Measurements from ENCODE around the gene ARHGEF2.
"Not testable (repeated sequence)": the region's sequence is repeated elsewhere in the genome, so short reads cannot be mapped to it uniquely, and the experiment has no call there.

ARHGEF2 gene

DNA sequence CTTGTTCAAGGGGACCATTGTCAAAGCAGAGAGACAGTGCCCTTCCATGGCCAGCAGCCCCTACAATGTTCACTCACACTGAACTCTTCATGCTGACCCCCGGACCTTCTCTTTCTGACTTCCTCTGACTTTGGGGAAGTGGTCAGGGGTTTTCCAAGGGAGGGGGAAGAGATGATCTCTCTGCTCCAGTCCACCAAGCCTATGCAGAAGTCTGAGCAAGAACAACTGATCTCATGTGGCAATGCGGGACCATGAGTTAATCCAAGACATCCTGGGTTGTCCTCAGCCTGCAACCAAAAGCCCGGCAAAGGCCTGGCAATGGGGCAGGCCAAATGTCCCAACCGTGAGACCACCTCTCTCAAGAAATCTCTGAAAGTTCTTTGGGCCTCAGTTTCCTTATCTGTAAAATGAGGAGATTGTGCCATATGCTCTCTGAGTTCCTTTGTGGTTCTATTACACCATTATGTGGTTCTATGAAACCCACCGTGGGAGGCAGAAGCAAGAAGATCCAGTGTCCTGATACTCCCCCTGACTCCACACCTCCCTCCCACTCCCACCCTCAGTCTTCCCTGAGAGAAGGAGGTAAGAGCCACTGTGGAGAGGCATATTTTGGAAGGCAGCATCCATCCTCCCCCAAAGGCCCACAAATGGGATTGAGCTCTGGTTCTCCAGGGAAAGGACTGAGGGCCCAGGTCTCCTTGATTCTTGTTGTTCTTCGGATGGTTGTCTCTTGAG, 11.8 kb upstream of the ARHGEF2 start:
- DNase-seq: no peak

DNA sequence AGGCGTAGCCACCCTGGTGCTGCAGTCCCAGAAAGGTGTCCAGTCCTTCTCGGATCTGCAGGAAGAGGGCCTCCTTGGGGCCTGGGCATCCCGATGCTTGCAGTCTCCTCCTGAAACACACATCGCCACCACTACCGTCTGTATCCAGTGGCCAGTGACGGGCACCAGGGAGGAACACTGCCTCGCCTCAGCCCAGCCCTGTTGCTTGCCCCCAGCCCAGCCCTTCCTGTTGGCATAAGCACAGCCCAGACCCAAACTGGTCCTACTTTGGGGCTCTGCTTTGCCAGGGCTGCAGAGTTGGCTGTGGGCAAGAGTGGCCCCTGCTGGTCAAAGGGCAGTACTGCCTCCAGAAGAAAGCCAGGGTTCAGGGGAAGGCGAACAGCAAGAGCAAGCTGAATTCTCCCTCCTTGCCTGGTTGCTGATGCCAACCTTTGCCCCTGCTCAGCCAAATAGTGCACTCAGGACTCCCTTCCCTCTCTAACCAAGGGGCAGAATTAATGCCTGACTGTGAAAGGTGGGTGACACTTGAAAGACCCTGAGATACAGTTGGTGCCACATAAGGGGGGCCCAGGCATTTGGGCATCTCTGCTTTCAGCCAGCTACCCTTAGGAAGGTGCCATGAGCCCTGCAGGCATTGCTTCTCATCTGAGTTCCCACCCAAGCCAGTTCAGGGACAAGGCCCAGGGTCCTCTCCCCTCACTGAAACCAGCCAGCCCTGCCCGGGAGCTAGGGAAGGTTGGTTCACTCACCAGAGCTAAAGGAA, 11.1 kb upstream of the ARHGEF2 start:
- peak; percentile 74 for DNase-seq

DNA sequence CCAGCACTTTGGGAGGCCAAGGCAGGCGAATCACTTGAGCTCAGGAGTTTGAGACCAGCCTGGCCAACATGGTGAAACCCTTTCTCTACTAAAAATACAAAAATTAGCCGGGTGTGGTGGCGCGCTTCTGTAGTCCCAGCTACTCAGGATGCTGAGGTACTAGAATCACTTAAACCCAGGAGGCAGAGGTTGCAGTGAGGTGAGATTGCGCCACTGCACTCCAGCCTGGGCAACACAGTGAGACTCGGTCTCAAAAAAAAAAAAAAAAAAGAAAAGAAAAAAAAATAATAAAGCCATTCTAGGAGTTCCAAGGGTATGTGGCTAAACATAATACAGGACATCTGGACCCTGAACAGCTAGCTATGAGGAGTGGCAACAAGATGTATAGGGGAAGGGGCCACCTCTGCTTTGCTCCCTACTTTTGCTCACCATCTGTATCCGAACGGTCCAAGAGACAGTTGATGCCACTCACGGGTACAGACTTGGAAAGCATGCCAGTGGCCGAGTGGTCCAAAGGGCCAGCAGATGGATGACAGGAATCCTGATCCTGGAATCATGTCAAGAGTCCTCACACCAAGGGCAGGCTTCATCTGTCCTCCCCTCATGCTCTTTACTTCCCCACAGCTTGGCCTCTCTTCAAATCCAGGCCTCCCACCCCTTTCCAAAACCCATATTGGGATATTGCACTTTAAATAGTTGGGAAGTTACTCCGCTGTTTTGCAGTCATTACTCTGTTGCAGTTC, 6.7 kb upstream of the ARHGEF2 start:
- DNase-seq: not testable (repeated sequence)

DNA sequence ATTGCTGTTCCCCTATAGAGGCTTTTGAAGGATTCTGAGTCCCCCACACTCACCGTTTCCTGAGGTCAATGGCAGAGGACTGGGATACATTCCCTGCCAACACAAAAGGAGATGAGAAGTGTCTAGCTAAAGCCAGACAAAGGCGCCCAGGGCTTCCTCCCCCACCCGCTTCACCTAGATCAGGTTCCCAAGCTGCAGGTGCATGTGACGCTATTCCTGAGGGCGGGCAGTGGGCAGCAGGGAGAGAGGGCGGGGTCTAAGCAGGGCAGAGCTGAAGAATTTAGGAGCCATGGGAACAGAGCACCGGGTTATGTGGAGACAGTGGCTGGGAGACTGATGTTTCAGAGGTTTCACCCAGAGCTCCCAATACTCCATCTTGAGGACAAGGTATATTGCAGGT, 6.0 kb upstream of the ARHGEF2 start:
- peak; percentile 82 for DNase-seq

DNA sequence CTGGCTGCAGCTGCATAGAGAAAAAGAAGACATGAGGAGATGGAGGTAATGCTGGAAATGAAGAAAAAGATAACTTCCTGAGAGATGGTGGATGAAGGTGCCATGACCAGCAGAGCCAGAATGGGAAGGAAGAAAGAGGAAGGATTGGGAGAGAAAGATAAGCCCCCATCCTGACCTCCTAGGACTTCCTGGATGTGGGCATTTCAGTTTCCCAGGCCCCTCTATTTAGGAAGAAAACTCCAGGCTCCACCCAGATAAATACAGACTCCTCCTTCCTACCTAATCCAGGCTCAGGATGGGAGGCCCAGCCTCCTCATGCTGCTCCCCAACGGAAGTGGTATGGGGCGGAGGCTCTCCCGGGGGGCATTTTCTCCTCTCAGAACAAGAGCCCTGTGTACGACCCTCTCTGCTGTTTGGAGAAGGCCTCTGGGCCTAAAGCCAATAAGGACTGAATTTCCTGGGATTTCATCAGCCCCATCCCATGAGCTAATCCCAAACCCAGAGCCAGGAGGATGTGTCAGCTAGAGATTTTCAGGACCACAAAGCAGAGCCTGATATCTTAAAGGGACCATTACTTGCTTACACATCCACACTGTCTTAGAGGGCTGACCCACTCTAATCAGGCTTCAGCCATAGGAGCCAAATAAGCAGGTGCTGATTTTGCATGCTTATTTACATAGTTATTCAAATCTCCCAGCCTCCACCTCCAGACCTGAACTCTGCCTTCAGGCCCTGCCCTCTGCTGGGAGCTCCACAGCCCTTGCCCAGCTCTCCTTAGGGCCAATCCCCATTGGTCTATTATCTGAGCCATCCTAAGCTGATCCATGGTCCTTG, 5.1 kb upstream of the ARHGEF2 start:
- peak; percentile 87 for DNase-seq

GRCh38 chr1:155982106-155982505, 3.8 kb upstream of the ARHGEF2 start:
- DNase-seq: no peak

DNA sequence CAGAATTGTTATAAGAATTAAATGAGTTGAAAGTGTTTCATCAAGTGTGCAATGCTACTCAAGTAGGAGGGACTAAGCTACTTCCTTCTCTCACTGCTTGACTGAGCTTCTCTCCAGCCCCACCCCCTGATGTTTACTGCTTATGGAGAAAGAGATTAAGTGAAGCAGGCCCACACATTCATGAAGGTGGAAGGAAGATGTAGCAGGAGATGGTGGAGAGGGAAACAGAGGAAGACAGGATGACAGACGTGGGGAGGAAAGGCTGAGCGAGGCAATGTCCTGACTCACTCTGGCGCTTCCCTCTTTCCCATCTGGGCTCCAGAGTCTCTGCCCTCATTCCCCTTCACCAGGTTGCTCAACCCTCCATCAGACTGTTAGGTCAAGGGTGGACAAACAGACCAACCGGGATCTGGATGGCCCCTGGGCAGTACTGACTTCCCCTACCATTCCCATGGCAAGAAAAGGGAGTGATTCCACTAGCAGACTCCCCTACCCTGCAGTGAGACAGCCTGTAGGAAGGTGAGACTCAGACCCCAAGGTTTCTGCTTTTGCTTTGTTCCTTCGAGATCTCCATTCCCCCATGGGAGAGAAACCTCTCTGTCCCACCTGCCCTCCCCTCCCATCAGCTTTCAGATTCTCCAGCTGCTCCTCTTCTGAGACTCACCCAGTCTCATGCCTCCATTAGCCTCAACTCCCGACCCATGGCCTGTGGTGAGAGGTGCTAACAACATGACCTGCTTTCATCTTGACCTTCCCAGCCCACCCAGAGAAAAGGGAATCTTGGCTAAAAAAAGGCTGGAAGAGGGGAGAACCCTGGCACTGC, 3.1 kb upstream of the ARHGEF2 start:
- no peak for DNase-seq

- no peak for DNase-seq
Measured at GRCh38 chr1:155979597-155980343, 1.4 kb upstream of the ARHGEF2 start.

- no peak for DNase-seq
Measured at GRCh38 chr1:155978973-155979429, 654 bp upstream of the ARHGEF2 start.

DNA sequence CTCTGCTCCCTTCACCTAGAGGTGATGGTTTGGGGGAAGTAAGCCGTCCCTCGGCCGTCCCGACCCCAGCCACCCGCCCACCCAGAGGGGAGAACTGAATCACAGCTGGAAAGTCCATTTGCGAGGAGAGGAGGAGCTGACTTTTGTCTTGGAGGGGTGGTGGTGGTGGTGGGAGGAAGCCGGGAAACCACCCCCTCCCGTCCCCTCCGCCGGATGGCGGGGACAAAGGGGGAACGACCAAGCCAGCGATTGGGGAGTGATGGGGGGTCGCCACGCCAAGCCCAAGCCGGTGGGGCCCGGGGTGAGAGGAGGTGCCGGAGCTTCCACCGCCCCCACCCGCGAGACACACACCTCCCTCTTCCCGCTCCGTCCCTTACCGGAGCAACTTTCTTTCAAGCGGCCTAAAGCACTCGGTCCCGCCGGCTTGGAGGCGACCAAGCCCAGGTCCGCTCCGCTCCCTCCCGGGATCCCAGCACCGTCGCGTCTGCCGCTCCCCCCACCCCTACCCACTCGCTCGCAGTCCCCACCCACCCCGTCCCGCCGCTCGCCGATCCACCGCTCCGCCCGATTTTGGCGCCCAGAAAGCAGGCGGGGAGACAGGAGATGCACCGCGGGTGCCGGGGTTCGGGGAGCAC, 540 bp downstream of the ARHGEF2 start:
- DNase-seq: peak; percentile 81

DNA sequence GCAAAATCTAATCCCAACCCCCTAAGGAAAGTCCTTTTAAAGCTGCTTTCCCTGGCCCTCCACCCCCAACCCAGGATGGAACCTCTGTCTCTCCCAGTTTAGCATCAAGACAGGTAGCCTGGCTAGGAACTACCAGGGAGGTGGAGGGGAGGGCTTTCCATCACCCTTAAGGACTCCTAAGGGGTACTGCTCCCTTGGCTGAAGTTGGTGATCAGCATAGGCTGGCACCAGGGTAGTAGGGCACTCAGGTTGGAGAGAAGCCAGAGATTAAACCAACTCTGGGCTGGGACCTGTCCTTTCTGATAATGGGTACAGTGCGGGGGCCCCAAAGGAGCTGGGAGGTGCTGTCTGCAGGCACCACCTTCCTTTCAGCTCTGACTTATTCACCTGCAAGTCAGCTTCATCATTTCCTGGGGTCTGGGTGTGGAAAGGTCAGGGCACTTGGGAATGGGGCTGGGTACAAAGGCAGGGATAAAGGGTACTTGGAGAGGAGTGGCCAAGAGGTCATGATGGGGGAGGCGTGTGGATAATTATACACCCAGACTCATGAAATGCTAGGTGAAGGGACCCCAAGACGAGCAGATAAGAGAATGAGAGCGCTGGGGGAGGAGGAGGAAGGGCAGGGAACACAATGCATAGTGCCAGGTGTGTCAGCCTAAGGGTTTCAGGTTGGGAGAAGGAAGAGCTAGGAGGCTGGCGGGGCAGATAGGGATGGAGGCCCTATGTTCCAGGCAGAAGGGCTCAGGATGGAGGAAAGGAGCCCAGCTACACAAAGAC, 1.2 kb downstream of the ARHGEF2 start:
- DNase-seq: peak; percentile 81

- peak; percentile 97 for DNase-seq
Measured at GRCh38 chr1:155976062-155976912, 2.1 kb downstream of the ARHGEF2 start.

- peak; percentile 49 for DNase-seq
Measured at GRCh38 chr1:155975375-155976061, 2.8 kb downstream of the ARHGEF2 start.

DNA sequence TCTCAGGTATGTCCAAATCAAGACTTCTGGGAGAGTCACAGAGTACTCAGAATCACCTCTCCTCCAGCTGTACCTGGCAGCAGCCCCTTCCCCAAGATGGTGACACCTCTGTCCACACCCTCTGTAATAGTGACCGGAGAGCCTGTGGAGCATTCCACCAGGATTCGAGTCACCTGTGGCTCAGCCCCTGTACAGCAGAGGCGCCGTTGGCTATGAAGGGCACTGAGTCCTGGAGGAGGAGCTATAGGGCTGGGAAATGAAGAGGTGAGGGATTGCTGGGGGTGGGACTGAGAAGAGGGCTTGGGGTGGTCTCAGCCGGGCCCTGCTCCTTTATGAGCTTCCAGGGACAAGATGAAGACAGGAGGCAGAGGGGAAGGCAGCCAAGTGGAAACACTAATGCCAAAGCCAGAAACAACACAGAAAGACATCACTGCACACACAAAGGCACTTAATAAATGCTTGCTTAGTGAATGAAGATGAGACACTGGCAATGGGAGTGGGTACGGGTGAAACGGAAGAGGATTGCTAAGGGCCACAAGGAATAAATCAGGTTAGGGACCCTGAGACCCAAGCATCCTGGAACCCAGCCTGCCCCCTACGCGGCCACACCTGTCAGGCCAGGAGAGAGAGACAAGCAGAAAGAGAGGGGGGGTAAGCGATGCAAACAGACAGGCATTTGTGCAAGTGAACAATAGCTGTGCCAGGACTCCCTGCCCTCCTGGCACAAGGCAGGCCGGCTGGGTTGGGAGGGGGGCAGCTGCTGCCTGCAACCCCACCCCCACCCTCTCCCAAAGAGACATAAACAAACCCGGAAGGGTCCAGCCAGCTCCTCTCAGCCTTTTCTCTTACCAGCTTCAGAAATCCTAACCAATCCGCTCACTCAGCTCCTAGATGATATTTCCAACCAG, 3.9 kb downstream of the ARHGEF2 start:
- peak; percentile 93 for DNase-seq

DNA sequence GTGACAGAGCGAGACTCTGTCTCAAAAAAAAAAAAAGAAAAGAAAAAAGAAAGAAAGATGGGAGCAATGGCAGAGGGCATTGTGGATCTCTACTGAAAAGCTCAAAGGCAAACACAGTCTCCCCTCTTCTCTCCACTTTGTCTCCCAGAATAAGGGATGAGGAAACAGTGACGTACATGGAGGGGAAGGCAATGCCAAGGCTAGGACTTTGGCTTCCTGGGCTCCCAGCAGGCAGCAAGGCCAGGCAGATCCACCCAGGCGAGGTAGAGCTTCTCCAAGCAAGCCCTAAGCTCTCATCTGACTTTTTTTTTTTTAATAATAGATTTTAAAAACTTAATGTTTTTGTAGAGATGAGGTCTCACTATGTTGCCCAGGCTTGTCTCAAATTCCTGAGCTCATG, 4.6 kb downstream of the ARHGEF2 start:
- no peak for DNase-seq

DNA sequence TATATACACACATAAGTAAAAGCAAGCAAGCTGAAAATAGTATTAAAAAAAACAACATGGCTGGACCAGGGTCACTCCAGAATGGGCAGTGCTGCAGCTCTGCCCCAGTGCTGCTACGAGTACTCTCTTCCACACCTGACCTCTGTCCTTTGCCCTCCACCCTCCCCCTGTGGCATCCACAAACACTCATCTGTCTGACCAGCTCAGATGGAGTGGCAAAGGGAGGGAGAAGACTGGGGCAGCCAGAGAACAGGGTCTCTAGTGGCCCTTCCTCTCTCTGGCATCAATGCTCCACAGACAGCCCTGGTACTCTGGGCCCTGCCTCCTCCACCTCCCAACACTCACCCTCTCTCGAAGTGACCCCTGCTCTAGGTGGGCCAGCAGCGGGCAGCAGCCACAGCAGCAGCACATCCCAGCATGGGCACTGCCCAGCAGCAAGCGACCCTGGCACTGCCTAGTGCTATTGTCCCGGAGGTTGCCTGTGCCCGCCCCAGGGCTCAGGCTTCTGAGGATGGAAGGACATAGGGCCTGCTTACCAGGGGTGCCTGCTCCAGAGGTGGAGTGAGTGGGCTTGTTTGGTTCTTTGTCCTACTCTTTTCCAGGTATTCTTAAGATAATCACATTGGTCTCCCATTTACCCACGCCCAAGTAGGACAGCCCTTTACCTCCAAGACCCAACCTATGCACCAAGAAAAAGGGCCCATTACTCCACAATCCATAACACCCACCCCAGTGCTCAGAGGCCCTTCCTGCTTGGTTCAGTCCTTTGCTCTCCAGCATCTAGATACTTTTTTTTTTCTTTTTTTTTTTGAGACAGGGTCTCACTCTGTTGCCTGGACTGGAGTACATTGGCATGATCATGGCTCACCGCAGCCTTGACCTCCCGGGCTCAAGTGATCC, 6.2 kb downstream of the ARHGEF2 start:
- no peak for DNase-seq

Data from NCI-H69 (cell line).